ENCODE measurements around the gene TOMM6. TPM values are rescaled to one million over a fixed set of nuclear protein-coding genes. Genes with fewer than 3 reads are reported as not detected.

The TOMM6 gene
- total RNA-seq, 1 experiment from 2014 or later = 239 TPM

DNA sequence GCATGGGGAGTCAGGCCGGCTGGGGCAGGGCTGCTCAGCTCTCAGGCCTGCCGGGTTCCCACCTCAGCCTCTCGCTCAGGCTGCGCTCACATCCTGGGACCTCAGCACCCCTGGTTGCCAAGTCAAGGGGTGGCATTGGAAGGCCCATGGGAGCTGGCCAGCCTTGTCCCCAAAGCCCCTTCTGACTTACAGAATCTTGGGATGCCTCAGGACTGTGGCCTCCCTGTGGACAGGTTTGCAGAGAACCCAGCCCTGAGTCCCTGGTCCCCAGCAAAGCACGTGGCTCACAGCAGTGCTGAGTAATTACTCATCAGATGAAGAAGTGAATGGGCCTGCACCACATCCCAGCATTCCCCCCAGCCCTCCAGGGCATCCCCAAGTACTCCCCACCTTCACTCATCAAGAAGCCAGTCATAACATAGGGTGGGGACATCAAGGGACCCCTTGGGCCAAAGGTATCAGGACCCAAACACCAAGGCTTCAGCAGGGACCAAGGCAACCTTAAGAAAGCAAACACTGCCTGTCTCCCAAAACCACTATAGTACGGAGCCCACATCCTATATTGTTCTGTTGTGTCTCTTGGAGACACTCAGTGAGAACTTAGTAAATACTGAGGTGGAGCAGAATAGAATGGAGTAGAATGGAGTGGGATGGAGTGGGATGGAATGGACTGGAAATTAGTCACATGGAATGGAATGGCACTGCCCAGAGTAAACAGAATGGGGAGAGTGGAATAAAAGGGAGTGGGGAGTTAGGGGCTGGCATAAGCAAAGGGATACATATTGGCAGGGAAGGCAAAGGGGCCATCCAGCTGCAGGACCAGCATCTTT is 43.9 kb upstream of the TOMM6 start:
- Histone ChIP-seq H4K8ac (replicated peaks; ENCODE audit: insufficient read length, low read depth, low read length) (no peak overlapping the region), H4K5ac (ENCODE audit: insufficient read length, low read depth, low read length) (no peak overlapping the region), H2BK12ac (ENCODE audit: insufficient read length, low read depth, low read length) (no peak overlapping the region), H3K4me2 (ENCODE audit: insufficient read depth, insufficient read length, low read length) (no peak overlapping the region), H3K27ac (ENCODE audit: insufficient read length, low read depth, low read length) (no peak overlapping the region), H2BK5ac (ENCODE audit: insufficient read length, low read length) (no peak overlapping the region), H4K91ac (ENCODE audit: insufficient read length, low read depth, low read length) (no peak overlapping the region), H3K4me1 (ENCODE audit: insufficient read depth, low read length) (no peaks in the 10 kb centered on the region), H3K79me2 (ENCODE audit: insufficient read depth, low read length) (no peaks in the 10 kb centered on the region), H3K56ac (ENCODE audit: insufficient read length, low read depth, low read length) (no peak overlapping the region), H2AFZ (ENCODE audit: low read length) (no peak overlapping the region), H2AK5ac (ENCODE audit: insufficient read length, low read length) (no peak overlapping the region), H3T11ph (ENCODE audit: low read length) (no peak overlapping the region), H3K18ac (ENCODE audit: insufficient read length, low read depth, low read length) (no peak overlapping the region), H3K9me3 (ENCODE audit: control insufficient read depth, low read depth, low read length) (no peaks in the 10 kb centered on the region), H3K9ac (ENCODE audit: extremely low read depth, insufficient read length, low read length) (no peak overlapping the region), H3K79me1 (ENCODE audit: insufficient read depth, low read depth, low read length, poor library complexity, severe bottlenecking) (no peaks in the 10 kb centered on the region), H2BK20ac (ENCODE audit: low read depth, low read length, poor library complexity, severe bottlenecking) (no peak overlapping the region), H2BK120ac (ENCODE audit: low read depth, low read length, poor library complexity, severe bottlenecking) (no peak overlapping the region), H4K20me1 (ENCODE audit: control insufficient read depth, insufficient read depth, insufficient read length) (no peaks in the 10 kb centered on the region), H3K23me2 (ENCODE audit: insufficient read length, low read depth, low read length, poor library complexity, severe bottlenecking) (no peaks in the 10 kb centered on the region), H3K27me3 (ENCODE audit: insufficient read depth, low read length) (no peaks in the 10 kb centered on the region), H2BK15ac (ENCODE audit: low read depth, low read length) (no peak overlapping the region), H3K23ac (ENCODE audit: insufficient read length, low read depth, low read length) (no peak overlapping the region), H3K4ac (ENCODE audit: low read depth, low read length) (no peak overlapping the region), H3K14ac (ENCODE audit: insufficient read depth, low read length) (no peak overlapping the region)
- Mint-ChIP-seq H3K27ac (peak overlapping the region in 1 of 3 experiments; percentile 86; a peak in 1 of 7 replicates), H3K4me3 (no peak overlapping the region), H3K9me3 (no peaks in the 10 kb centered on the region), H3K27me3 (ENCODE audit: low read depth) (peaks cover 14% of the 10 kb centered on the region), H3K4me1 (peaks cover 5 to 8% of the 10 kb centered on the region in 2 experiments), H3K36me3 (ENCODE audit: insufficient read depth in 1 of 3, low read depth in 3 of 3) (no peaks in the 10 kb centered on the region; a peak in 1 of 7 replicates)
- no peak for DNase-seq
- WGBS (ENCODE audit: extremely low coverage, insufficient read length, low lambda C conversion rate) = no CpG with 5 or more reads among the region's 6 CpGs
- TF ChIP-seq, protein P1, sequence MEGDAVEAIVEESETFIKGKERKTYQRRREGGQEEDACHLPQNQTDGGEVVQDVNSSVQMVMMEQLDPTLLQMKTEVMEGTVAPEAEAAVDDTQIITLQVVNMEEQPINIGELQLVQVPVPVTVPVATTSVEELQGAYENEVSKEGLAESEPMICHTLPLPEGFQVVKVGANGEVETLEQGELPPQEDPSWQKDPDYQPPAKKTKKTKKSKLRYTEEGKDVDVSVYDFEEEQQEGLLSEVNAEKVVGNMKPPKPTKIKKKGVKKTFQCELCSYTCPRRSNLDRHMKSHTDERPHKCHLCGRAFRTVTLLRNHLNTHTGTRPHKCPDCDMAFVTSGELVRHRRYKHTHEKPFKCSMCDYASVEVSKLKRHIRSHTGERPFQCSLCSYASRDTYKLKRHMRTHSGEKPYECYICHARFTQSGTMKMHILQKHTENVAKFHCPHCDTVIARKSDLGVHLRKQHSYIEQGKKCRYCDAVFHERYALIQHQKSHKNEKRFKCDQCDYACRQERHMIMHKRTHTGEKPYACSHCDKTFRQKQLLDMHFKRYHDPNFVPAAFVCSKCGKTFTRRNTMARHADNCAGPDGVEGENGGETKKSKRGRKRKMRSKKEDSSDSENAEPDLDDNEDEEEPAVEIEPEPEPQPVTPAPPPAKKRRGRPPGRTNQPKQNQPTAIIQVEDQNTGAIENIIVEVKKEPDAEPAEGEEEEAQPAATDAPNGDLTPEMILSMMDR (conservative IDR thresholded peaks at IDR 0.05) = no peak
